Germinal center (tissue), 1 donor: ENCODE data around the gene CCDC136.

Experiments used
- DNase-seq: peaks from one replicate; pipeline ENCODE4 v3.0.0; 2012; ENCODE audit warnings: mixed read lengths, low spot score

CCDC136 gene

GRCh38 chr7:128805225-128805624 lies 13.5 kb downstream of the CCDC136 start:
- DNase-seq: no peak

GRCh38 chr7:128807191-128807590 lies 15.4 kb downstream of the CCDC136 start:
- no peak for DNase-seq

- DNase-seq: no peak
These were observed 17.6 kb downstream of the CCDC136 start for GRCh38 chr7:128809363-128809762.

- DNase-seq: no peak
These were observed 18.7 kb downstream of the CCDC136 start for GRCh38 chr7:128810473-128810872.

DNA sequence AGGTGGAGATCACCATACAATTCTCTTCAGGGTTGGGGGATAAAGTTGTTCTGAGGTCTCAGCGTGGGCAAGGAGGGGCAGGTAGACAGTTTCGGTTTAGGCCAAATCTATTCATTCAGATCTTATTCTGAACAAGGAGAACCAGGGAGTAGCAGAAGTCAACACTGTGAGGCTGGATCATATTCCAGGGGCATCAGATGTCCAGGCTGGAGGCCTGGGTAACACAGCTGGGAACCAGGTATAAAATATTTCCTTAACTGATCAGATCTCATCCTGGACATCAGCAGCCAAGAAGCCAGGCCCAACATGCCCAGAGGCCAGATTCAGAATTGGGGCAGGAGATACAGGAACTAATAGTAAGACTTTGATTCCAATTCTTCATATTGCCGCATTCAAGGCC lies 19.2 kb downstream of the CCDC136 start:
- no peak for DNase-seq

DNA sequence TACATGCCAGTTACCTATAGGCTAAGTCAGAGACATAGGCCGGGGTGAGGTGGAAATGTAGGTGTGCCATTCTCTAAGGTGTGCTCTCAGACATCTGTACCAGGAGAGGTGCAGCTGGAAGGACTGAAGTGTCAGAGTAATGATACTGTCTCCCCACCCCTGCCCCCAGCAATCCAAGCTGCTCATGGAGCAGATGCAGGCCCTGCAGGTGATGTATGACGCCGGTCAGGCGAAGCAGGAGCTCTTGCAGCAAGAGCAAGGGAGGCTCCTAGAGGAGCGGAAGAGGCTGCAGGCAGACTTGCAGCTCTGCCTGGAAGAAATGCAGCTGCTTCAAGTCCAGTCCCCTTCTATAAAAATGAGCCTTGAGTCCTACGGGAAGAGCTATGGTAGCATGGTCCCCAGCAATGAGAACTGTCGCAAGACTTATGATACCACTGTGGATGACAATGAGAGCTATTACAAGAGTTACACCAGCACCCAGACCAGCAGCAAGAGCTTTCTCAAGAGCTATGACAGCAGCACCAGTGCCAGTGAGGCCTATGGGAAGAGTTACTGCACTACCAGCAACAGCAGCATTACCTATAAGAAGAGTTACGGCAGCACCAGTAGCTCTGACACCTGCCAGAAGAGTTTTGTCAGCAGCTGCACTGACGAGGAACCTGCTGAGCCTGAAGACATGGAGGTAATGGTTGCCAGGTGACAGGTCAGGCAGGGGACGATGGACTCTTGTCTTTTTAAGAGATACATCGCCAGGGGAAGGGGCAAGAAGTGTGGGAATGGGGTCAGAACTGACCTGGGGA lies 20.1 kb downstream of the CCDC136 start:
- no peak for DNase-seq

- no peak for DNase-seq
These were observed 20.9 kb downstream of the CCDC136 start for GRCh38 chr7:128812514-128813168.

GRCh38 chr7:128814499-128814898 lies 22.7 kb downstream of the CCDC136 start:
- no peak for DNase-seq

DNA sequence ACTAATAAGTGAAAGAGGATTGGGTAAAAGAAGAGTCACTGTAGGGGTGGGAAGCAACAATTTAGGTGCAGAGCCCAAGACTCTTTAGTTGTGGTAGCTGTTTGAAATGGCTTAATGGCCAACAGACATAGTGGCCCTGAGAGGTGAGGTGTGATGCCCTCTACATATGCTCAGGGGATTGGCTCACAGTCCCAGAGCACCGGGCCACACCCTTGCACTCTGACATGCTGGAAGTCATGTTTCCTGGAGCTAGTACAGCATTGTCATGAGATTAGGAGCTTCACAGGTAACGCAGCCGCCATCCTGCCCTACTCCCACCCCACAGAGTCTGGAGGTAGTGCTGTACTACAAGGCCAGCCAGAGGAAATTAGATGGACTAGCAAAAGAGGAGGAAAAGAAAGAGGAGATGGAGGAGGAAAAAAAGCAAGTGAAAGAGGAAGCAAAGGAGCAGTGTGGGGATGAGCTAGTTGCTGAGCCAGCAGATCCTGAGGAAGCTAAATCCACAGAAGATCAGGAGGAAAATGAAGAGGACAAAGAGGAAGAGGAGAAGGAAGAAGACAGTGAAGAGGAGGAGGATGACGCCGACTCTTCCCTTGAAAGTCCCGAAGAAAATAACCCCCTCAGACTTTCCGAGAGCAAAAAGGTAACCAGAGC lies 23.6 kb downstream of the CCDC136 start:
- no peak for DNase-seq

GRCh38 chr7:128818694-128819093 lies 26.9 kb downstream of the CCDC136 start:
- DNase-seq: no peak

GRCh38 chr7:128821724-128822123 lies 30.0 kb downstream of the CCDC136 start:
- no peak for DNase-seq

GRCh38 chr7:128826512-128826911 lies 34.7 kb downstream of the CCDC136 start:
- no peak for DNase-seq

DNA sequence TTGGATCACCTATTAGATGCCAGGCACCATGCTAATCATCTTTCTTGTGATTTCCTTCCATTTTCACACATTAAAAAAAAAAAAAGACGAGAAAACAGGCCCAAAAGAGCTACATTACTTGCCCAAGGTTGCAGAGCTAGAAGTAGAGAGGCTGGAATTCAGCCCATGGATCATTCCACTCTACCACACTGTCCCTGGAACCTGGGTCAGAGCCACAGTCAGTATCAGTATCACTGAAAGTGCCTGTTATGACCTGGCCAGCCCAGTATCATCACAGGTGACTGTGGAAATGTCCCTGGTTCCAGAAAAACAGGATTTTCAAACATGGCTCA lies 35.1 kb downstream of the CCDC136 start:
- no peak for DNase-seq

DNA sequence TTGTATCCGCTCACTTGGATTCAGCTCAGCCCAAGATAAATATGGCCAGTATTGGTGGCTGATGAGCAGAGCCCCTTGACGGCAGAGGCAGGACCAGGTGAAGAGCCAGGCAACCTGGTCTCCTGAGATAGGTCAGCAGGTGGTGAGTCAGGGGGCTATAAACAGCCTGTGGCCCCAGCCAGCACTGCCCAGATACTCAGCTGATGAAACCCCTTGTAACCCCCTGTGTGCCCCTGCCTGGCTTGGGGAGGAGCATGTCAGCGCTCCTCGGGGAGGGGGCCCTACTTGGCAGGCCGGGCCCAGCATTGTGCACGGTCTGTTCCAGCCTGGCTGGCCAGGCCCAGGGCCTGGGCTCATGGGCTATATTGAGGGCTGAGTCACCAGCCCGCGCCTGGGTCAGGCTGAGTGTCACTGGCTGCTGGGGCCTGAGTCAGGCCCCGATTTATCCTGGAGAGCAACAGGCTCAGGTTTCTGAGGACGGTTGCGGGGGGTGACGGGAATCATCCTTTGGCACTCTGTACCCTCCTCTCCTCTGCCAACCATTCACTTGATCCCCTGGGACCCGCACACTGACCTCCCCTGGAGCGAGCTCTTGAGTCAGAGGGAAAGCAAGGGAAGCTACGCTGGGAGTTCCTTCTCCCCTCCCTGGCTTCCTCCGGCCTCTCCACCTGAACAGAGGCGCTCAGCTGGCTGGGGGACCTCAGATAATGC lies 35.6 kb downstream of the CCDC136 start:
- DNase-seq: no peak

GRCh38 chr7:128827971-128828711 lies 36.4 kb downstream of the CCDC136 start:
- no peak for DNase-seq

DNA sequence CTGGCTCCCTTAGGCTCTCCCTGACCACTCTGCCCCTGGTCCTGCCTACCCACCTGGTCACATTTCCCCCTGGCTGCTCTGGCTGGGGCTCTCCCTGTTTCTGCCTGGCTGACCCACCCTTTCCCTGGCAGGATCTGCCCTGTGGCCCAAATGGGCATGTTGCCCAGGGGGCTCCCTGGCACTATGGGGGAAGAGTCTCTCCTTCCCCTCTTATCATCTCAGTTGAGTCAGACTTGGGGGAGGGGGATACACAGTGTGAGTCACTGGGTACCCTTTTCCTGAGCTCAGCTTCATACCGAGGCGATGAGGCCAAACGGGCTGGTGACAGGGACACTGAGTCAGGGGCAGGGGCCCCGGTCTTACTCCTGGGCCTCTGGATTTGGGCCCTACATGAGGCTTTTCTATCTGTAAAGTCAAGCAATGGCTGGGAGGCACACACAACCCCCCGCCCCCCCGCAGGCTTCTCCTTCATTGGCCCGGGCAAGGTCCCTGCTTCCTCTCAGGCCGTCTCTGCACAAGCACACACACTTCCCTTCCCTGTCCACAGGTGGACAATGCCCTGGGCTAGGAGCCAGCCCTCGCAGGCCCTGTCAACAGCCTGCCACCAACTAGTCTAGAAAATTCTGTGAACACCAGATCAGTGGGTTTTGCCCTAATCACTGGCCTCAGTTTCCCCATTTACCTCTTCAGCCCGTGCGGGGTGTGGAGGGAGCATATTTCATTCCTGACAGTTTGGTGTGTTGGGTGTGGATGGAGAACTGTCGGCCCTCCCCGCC lies 37.8 kb downstream of the CCDC136 start:
- no peak for DNase-seq

DNA sequence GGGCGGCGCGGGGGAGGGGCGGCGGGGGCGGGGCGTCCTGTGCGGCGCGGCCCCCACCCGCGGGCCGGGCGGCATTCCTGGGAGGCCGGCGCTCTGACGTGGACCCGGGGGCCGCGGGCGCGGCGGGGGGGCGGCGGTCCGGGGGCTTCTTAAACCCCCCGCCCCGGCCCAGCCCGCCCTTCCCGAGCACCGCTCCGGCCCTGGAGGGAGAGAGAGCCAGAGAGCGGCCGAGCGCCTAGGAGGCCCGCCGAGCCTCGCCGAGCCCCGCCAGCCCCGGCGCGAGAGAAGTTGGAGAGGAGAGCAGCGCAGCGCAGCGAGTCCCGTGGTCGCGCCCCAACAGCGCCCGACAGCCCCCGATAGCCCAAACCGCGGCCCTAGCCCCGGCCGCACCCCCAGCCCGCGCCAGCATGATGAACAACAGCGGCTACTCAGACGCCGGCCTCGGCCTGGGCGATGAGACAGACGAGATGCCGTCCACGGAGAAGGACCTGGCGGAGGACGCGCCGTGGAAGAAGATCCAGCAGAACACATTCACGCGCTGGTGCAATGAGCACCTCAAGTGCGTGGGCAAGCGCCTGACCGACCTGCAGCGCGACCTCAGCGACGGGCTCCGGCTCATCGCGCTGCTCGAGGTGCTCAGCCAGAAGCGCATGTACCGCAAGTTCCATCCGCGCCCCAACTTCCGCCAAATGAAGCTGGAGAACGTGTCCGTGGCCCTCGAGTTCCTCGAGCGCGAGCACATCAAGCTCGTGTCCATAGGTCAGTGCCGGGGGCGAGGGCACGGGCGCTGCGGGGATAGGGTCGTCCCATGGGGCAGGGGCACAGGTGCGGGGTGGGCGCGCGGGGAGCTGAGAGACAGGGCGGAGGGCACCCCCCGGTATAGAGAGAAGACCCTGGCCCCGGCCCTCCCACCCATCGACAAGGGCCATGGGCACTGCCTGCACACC lies 38.7 kb downstream of the CCDC136 start, which contains the start of gene FLNC:
TSS of gene FLNC (plus strand) at position 176 of the 947 bp plus-strand sequence. CDS start at position 408, 232 bp downstream.
- DNase-seq: no peak

DNA sequence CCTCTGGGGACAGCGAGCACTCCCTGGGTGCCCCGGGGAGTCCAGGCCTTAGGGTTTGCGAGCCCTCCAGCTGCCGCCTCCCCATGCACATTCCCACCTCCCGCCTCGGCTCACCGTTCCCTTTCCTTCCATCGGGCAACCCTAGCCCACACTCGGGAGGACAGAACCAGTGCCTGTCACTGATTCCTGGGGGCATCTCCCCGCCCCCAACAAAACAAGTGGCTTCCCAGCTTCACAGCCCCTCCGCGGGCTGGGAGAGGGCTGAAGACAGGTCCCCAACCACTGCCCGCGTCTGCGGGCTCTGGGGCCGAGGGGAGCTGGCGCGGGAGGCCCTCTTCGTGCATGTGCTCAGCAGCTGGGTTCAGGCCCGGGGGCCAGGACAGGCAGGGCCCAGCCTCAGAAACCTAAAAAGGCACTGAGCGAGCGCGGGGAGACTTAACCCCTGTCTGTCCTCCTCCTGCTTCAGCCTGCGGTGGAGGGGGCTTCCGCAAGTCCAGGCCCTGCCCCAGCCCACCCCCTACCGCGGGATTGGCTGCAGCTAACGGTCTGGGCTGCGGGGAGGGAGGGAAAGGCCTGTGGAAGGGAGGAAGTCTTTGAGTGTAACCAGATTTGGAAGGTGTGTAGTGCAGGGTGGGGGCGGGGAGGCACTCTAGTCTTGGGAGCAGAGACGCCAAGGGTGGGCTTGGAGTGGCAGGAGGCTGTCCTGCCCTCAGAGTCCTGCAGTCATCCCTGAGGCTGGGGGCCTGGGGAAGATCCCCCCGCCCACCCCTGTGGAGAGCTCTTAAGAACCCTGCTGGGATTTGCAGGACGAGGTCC lies 39.6 kb downstream of the CCDC136 start:
- DNase-seq: no peak
